Kidney epithelial cell (primary cell): ENCODE results near the gene BARX2. TPM values are rescaled to one million over a fixed set of nuclear protein-coding genes. Genes with fewer than 3 reads are reported as not detected.
A peak's percentile ranks its signal among the peaks of the same experiment; 100 is the strongest.

Experiments used
- DNase-seq: peaks from one replicate; pipeline ENCODE4 v3.0.0-alpha.2; 2010; ENCODE audit warnings: low read depth
- H3K27me3 ChIP-seq: 2 replicates; pipeline ENCODE4 v1.6.0; 2011; ENCODE audit warnings: low read length; ENCODE audit not compliant: control insufficient read depth, insufficient read depth
- H3K36me3 ChIP-seq: 2 replicates; pipeline ENCODE4 v1.5.1; 2011; ENCODE audit warnings: low read length; ENCODE audit not compliant: control insufficient read depth, insufficient read depth
- H3K4me3 ChIP-seq: 2 replicates; pipeline ENCODE4 v1.5.1; 2011; ENCODE audit warnings: low read depth, mild to moderate bottlenecking, control low read depth, low read length
- total RNA-seq: library from RNA; depleted of rRNA; stranded (reverse); fragments of >200 nt; gene quantifications from 2 replicates; pipeline ENCODE4 v1.2.3, GENCODE V29; 2015
- TF ChIP-seq, protein P1 (sequence below): IDR thresholded peaks from 2 replicates; pipeline ENCODE4 v1.5.1; 2011; ENCODE audit warnings: mild to moderate bottlenecking, moderate library complexity, low read length, control low read depth, inconsistent platforms; ENCODE audit not compliant: insufficient read depth, poor library complexity, severe bottlenecking

Gene BARX2
- total RNA-seq, 1 donor from 2014 or later, result not detected

DNA sequence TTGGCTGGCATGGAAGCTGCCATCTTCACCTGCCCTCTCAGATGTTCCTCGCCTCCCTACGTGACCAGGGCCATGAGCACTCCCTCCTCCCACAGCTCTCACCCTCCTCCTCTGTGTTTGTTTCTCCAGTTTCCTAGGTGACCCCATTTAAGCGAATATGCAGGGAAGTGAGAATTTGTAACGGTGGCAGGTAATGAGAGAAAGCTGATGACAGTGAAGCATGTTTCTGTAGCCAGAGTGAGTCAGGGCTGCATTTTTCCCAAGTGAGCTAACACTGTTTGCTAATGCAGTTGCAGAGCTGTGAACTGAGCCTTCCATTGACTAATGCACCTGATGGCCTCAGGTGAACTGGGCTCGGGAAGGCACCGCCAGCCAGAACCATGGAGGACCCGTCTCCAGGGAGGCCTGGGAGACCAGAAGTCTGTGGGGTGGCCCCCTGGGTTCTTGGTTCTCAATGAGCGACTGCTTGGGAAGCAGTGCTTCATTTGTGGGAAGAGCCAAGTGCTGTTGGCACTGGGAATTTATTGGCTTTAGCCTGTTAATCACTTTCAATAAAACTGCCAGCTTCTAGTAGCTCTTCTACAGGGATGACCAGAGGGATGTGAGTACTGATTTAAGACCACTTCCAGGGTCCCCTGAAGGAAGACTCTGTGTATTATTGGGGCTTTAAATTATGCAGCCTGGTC is 64.5 kb downstream of the BARX2 start:
- Histone ChIP-seq H3K36me3 (no peaks in the 10 kb centered on the region), H3K27me3 (no peaks in the 10 kb centered on the region), H3K4me3 (no peak overlapping the region)
- peak; percentile 98 for DNase-seq
- TF ChIP-seq, protein P1, sequence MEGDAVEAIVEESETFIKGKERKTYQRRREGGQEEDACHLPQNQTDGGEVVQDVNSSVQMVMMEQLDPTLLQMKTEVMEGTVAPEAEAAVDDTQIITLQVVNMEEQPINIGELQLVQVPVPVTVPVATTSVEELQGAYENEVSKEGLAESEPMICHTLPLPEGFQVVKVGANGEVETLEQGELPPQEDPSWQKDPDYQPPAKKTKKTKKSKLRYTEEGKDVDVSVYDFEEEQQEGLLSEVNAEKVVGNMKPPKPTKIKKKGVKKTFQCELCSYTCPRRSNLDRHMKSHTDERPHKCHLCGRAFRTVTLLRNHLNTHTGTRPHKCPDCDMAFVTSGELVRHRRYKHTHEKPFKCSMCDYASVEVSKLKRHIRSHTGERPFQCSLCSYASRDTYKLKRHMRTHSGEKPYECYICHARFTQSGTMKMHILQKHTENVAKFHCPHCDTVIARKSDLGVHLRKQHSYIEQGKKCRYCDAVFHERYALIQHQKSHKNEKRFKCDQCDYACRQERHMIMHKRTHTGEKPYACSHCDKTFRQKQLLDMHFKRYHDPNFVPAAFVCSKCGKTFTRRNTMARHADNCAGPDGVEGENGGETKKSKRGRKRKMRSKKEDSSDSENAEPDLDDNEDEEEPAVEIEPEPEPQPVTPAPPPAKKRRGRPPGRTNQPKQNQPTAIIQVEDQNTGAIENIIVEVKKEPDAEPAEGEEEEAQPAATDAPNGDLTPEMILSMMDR, result no peak

DNA sequence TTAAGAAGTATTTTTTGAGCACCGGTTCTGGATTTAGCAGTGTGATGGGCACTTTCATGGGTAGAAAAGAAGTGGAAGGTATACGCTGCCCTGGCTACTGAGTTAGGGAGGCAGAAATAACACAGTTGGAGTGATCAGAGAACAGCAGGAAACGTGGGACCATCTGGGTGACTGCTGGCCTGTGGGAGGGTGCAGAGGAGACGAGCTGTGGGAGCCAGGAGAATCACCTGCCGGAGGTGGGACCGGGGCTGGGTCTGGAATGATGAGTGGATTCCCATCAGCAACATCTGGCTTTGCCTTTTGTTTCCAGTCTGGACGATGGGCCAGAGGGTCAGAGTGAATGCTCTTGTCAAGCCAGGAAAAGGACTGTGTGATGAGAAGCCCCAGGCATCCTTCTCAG is 66.5 kb downstream of the BARX2 start:
- H3K4me3 ChIP-seq, result no peak overlapping the region
- no peaks in the 10 kb centered on the region for H3K27me3 ChIP-seq
- TF ChIP-seq, protein P1, result no peak
- H3K36me3 ChIP-seq, result no peaks in the 10 kb centered on the region
- no peak for DNase-seq

DNA sequence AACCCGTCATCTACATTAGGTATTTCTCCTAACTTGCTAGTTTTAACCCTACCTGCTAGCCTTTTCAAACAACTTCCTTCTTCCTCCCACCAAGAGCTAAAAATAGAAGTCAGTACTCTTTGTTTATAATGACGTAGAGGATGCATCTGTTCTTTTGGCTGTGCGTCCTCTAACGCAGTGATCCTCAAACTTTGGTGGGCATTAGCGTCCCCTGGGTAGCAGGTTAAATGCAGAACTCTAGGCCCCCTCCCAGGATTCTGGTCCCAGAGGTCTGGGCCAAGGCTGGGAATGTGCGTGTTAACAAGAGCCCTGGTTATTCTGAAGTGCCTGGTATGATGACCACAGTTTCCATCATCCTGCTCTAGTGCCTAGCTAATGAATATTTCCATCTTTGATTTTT is 67.6 kb downstream of the BARX2 start:
- TF ChIP-seq, protein P1, result no peak
- no peak for DNase-seq
- no peak overlapping the region for H3K4me3 ChIP-seq

DNA sequence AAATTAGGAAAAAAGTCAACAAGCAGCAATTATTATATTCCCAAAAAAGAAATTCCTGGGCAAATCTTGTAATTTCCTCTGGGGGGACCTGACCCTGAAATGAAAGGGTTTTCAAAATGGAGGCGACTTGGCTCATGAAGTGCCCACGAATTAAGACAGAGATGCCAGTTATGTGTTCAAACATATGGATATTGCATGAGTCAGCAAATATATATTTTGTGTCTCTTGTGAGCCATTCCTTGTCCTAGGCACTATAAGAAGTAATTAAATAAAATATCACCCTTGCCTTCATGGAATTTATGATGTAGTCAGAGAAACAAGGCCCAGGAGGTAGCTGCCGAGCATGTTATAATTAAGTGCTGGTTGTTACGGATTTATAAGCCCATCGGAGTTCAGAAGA is 68.6 kb downstream of the BARX2 start:
- Histone ChIP-seq H3K36me3 (no peaks in the 10 kb centered on the region), H3K27me3 (no peaks in the 10 kb centered on the region), H3K4me3 (no peak overlapping the region)
- DNase-seq, result no peak
- TF ChIP-seq, protein P1, result no peak

More for the DNA sequence above, 67.6 kb downstream of the BARX2 start:
- H3K27me3 ChIP-seq, result no peaks in the 10 kb centered on the region
- no peaks in the 10 kb centered on the region for H3K36me3 ChIP-seq

DNA sequence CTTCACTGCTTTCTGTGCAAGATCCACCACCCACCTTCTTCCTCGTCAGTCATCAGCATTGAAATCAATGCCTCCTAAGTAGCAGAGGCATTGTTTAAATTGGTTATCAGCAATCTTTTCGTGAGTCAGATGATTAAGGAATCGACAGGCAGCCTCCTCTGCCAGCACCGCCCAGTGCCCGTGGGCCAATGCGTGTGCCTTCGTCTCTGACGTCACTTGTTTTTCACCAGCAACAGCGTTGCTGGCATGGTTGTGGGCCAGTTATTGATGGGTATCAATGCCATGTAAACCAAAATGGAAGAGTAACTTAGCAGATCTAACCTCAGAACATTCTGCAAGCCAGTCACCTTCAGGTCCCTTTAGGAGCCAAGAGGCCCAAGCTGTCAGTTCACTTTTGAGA is 69.6 kb downstream of the BARX2 start:
- Histone ChIP-seq H3K36me3 (no peaks in the 10 kb centered on the region), H3K4me3 (no peak overlapping the region), H3K27me3 (no peaks in the 10 kb centered on the region)
- no peak for DNase-seq
- TF ChIP-seq, protein P1, result no peak

DNA sequence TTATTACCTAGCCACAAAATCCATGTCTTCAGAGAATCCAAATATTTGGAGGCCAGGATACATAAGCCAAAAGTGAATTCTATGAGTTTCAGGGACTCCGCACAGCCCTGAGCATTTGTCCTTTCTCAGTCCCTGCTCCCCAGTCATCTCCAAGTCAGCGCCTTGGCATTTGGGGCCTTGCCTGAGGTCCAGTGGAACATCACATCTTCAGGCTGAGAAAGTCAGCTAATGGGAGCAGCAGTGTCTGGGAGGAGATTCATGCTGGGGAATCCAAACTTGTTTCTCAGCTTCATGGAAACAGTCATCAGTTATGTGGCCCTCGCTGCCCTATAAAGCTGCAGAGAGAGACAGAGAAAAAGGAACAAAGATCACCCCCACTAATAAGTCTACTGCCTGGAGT is 70.9 kb downstream of the BARX2 start:
- no peak overlapping the region for H3K4me3 ChIP-seq
- no peaks in the 10 kb centered on the region for H3K36me3 ChIP-seq
- no peak for DNase-seq
- TF ChIP-seq, protein P1, result no peak
- no peaks in the 10 kb centered on the region for H3K27me3 ChIP-seq
